H9 (cell line): ENCODE results near the gene ZBTB43. TPM values are rescaled to one million over a fixed set of nuclear protein-coding genes. Genes with fewer than 3 reads are reported as not detected.

Experiments used
- DNase-seq: peaks from one replicate; pipeline ENCODE4 v3.0.0-alpha.2; 2017
- H2AFZ ChIP-seq: one replicate; pipeline ENCODE4 v1.6.1; 2013; ENCODE audit warnings: mild to moderate bottlenecking, low read length, control low read depth, moderate library complexity
- H2AK5ac ChIP-seq: 2 replicates; pipeline ENCODE4 v1.6.1; 2013; ENCODE audit warnings: low read length, control low read depth, mixed read lengths; ENCODE audit not compliant: insufficient read length
- H2BK120ac ChIP-seq: one replicate; pipeline ENCODE4 v1.6.1; 2013; ENCODE audit warnings: low read depth, mild to moderate bottlenecking, low read length, control low read depth, inconsistent platforms; ENCODE audit not compliant: poor library complexity, severe bottlenecking
- H2BK12ac ChIP-seq: 2 replicates; pipeline ENCODE4 v1.6.1; 2013; ENCODE audit warnings: low read length, control low read depth, mixed read lengths, low read depth; ENCODE audit not compliant: insufficient read length
- H2BK15ac ChIP-seq: 2 replicates; pipeline ENCODE4 v1.6.1; 2013; ENCODE audit warnings: low read depth, low read length, control low read depth
- H2BK20ac ChIP-seq: one replicate; pipeline ENCODE4 v1.6.1; 2013; ENCODE audit warnings: low read depth, mild to moderate bottlenecking, low read length, control low read depth, inconsistent platforms; ENCODE audit not compliant: poor library complexity, severe bottlenecking
- H2BK5ac ChIP-seq: 2 replicates; pipeline ENCODE4 v1.6.1; 2013; ENCODE audit warnings: low read length, control low read depth, mixed read lengths; ENCODE audit not compliant: insufficient read length
- H3K14ac ChIP-seq: 2 replicates; pipeline ENCODE4 v1.6.1; 2013; ENCODE audit warnings: low read length, control low read depth; ENCODE audit not compliant: insufficient read depth
- H3K18ac ChIP-seq: 2 replicates; pipeline ENCODE4 v1.6.1; 2013; ENCODE audit warnings: low read depth, mild to moderate bottlenecking, mixed read lengths, low read length, control low read depth; ENCODE audit not compliant: insufficient read length
- H3K23ac ChIP-seq: 2 replicates; pipeline ENCODE4 v1.6.1; 2013; ENCODE audit warnings: low read length, control low read depth, mixed read lengths, low read depth; ENCODE audit not compliant: insufficient read length
- H3K23me2 ChIP-seq: 2 replicates; pipeline ENCODE4 v1.6.1; 2013; ENCODE audit warnings: low read depth, mild to moderate bottlenecking, mixed read lengths, low read length, control low read depth; ENCODE audit not compliant: insufficient read length, poor library complexity, severe bottlenecking
- H3K27ac ChIP-seq: 2 replicates; pipeline ENCODE4 v1.5.1; 2013; ENCODE audit warnings: low read length, control low read depth, mixed read lengths, low read depth; ENCODE audit not compliant: insufficient read length
- H3K27me3 ChIP-seq: 2 replicates; pipeline ENCODE4 v1.6.1; 2013; ENCODE audit warnings: low read length, control low read depth, inconsistent platforms; ENCODE audit not compliant: insufficient read depth
- H3K4ac ChIP-seq: 2 replicates; pipeline ENCODE4 v1.6.1; 2013; ENCODE audit warnings: low read depth, mild to moderate bottlenecking, control low read depth, inconsistent platforms, low read length, moderate library complexity
- H3K4me1 ChIP-seq: 2 replicates; pipeline ENCODE4 v1.6.1; 2013; ENCODE audit warnings: low read length, control low read depth, inconsistent platforms; ENCODE audit not compliant: insufficient read depth
- H3K4me2 ChIP-seq: 2 replicates; pipeline ENCODE4 v1.6.1; 2013; ENCODE audit warnings: low read length, control low read depth, mixed read lengths; ENCODE audit not compliant: insufficient read length, insufficient read depth
- H3K56ac ChIP-seq: 2 replicates; pipeline ENCODE4 v1.6.1; 2013; ENCODE audit warnings: low read depth, mild to moderate bottlenecking, mixed read lengths, low read length, control low read depth; ENCODE audit not compliant: insufficient read length
- H3K79me1 ChIP-seq: 2 replicates; pipeline ENCODE4 v1.6.1; 2013; ENCODE audit warnings: low read depth, mild to moderate bottlenecking, moderate library complexity, low read length, control low read depth, inconsistent platforms; ENCODE audit not compliant: insufficient read depth, poor library complexity, severe bottlenecking
- H3K79me2 ChIP-seq: 2 replicates; pipeline ENCODE4 v1.6.1; 2013; ENCODE audit warnings: low read length, control low read depth, inconsistent platforms; ENCODE audit not compliant: insufficient read depth
- H3K9ac ChIP-seq: 2 replicates; pipeline ENCODE4 v1.6.1; 2013; ENCODE audit warnings: low read length, control low read depth, mixed read lengths; ENCODE audit not compliant: insufficient read length; ENCODE audit errors: extremely low read depth
- H3K9me3 ChIP-seq: one replicate; pipeline ENCODE4 v1.6.1; 2013; ENCODE audit warnings: low read depth, low read length, inconsistent platforms; ENCODE audit not compliant: control insufficient read depth
- H3T11ph ChIP-seq: one replicate; pipeline ENCODE4 v1.6.1; 2013; ENCODE audit warnings: mild to moderate bottlenecking, low read length, control low read depth, inconsistent platforms
- H4K20me1 ChIP-seq: one replicate; pipeline ENCODE4 v1.6.1; 2013; ENCODE audit not compliant: control insufficient read depth, insufficient read length, insufficient read depth
- H4K5ac ChIP-seq: 2 replicates; pipeline ENCODE4 v1.6.1; 2013; ENCODE audit warnings: low read depth, mild to moderate bottlenecking, mixed read lengths, low read length, control low read depth; ENCODE audit not compliant: insufficient read length
- H4K8ac ChIP-seq: replicated peaks from 2 replicates; pipeline ENCODE4 v1.6.1; 2013; ENCODE audit warnings: low read length, control low read depth, mixed read lengths, low read depth; ENCODE audit not compliant: insufficient read length
- H4K91ac ChIP-seq: 2 replicates; pipeline ENCODE4 v1.6.1; 2013; ENCODE audit warnings: low read depth, mild to moderate bottlenecking, moderate library complexity, mixed read lengths, low read length, control low read depth; ENCODE audit not compliant: insufficient read length
- H3K27ac Mint-ChIP-seq, 3 experiments: 2 replicates in 2 of 3; 3 replicates in 1 of 3; pipeline ENCODE4 v1.8.0; 2020 to 2021; ENCODE audit warnings: mixed read lengths in 3 of 3, mild to moderate bottlenecking in 1 of 3, moderate library complexity in 1 of 3
- H3K27me3 Mint-ChIP-seq: 2 replicates; pipeline ENCODE4 v1.8.0; 2021; ENCODE audit warnings: low read depth, mild to moderate bottlenecking, moderate library complexity, mixed read lengths
- H3K36me3 Mint-ChIP-seq, 3 experiments: 2 replicates in 2 of 3; 3 replicates in 1 of 3; pipeline ENCODE4 v1.8.0; 2020 to 2021; ENCODE audit warnings: low read depth in 3 of 3, mixed read lengths in 3 of 3; ENCODE audit not compliant: insufficient read depth in 1 of 3
- H3K4me1 Mint-ChIP-seq, 2 experiments: 2 replicates each; pipeline ENCODE4 v1.8.0; 2020; ENCODE audit warnings: mixed read lengths in 2 of 2
- H3K4me3 Mint-ChIP-seq, 2 experiments: 2 replicates in 1 of 2; 3 replicates in 1 of 2; pipeline ENCODE4 v1.8.0; 2020 to 2021; ENCODE audit warnings: mild to moderate bottlenecking in 2 of 2, mixed read lengths in 2 of 2, moderate library complexity in 1 of 2
- H3K9me3 Mint-ChIP-seq, 2 experiments: 2 replicates in 1 of 2; 3 replicates in 1 of 2; pipeline ENCODE4 v1.8.0; 2020; ENCODE audit warnings: mild to moderate bottlenecking in 2 of 2, mixed read lengths in 2 of 2, moderate library complexity in 1 of 2
- WGBS: extraction: QIAGEN DNeasy Blood & Tissue Kit; methylation state at CpG from one replicate; pipeline ENCODE4 v1.1.7; 2013; ENCODE audit warnings: missing lambda C conversion rate, low lambda C conversion rate, mixed read lengths; ENCODE audit not compliant: insufficient read length; ENCODE audit errors: extremely low coverage; 5-methylcytosine and 5-hydroxymethylcytosine counted together
- total RNA-seq: library from RNA; stranded (reverse); gene quantifications from 2 replicates; pipeline ENCODE4 v1.2.1, GENCODE V29; 2021
- TF ChIP-seq, protein P1 (sequence below): fragments of 200-600 bp; sonication (generic); conservative IDR thresholded peaks from 3 replicates; pipeline ENCODE4 v1.8.0; 2021; ENCODE audit warnings: antibody characterized with exemption, mild to moderate bottlenecking

ZBTB43 gene
- total RNA-seq, 1 experiment from 2014 or later = 15.7 TPM

- DNase-seq = no peak
- H3K27me3 Mint-ChIP-seq = peaks cover 18% of the 10 kb centered on the region
- Histone ChIP-seq H3K4me2 (peak overlapping the region; percentile 89), H2AFZ (no peak overlapping the region), H3K79me2 (peaks cover 5% of the 10 kb centered on the region; the same call in 1 of the 2 replicates), H3K27me3 (no peaks in the 10 kb centered on the region), H2BK20ac (no peak overlapping the region), H2BK5ac (no peak overlapping the region), H2BK15ac (no peak overlapping the region), H3K23me2 (peaks cover 12% of the 10 kb centered on the region), H3K4ac (no peak overlapping the region), H2BK12ac (no peak overlapping the region), H3T11ph (no peak overlapping the region), H3K27ac (no peak overlapping the region), H4K5ac (no peak overlapping the region), H3K18ac (no peak overlapping the region), H4K8ac (no peak overlapping the region), H3K56ac (no peak overlapping the region), H3K14ac (no peak overlapping the region), H2BK120ac (no peak overlapping the region), H4K91ac (no peak overlapping the region), H3K79me1 (no peaks in the 10 kb centered on the region), H4K20me1 (no peaks in the 10 kb centered on the region), H3K4me1 (no peaks in the 10 kb centered on the region; the same call in 1 of the 2 replicates), H2AK5ac (no peak overlapping the region), H3K23ac (no peak overlapping the region), H3K9ac (no peak overlapping the region), H3K9me3 (no peaks in the 10 kb centered on the region)
- no peaks in the 10 kb centered on the region for H3K9me3 Mint-ChIP-seq
- H3K27ac Mint-ChIP-seq = peak overlapping the region; percentile 10 to 89 (median 30); a peak in 4 of 7 replicates
- H3K4me3 Mint-ChIP-seq = peak overlapping the region; percentile 81 to 87
- H3K36me3 Mint-ChIP-seq = peaks cover 1 to 29% (median 23%) of the 10 kb centered on the region in 3 experiments; a peak in 5 of 7 replicates
- TF ChIP-seq, protein P1, sequence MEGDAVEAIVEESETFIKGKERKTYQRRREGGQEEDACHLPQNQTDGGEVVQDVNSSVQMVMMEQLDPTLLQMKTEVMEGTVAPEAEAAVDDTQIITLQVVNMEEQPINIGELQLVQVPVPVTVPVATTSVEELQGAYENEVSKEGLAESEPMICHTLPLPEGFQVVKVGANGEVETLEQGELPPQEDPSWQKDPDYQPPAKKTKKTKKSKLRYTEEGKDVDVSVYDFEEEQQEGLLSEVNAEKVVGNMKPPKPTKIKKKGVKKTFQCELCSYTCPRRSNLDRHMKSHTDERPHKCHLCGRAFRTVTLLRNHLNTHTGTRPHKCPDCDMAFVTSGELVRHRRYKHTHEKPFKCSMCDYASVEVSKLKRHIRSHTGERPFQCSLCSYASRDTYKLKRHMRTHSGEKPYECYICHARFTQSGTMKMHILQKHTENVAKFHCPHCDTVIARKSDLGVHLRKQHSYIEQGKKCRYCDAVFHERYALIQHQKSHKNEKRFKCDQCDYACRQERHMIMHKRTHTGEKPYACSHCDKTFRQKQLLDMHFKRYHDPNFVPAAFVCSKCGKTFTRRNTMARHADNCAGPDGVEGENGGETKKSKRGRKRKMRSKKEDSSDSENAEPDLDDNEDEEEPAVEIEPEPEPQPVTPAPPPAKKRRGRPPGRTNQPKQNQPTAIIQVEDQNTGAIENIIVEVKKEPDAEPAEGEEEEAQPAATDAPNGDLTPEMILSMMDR = no peak
- no CpG with 5 or more reads among the region's 11 CpGs for WGBS
- peaks cover 21 to 29% of the 10 kb centered on the region in 2 experiments for H3K4me1 Mint-ChIP-seq
These were observed 57.4 kb downstream of the ZBTB43 start for GRCh38 chr9:126862104-126862761.
